Measurements from ENCODE around the gene HIVEP3. TPM values are rescaled to one million over a fixed set of nuclear protein-coding genes. Genes with fewer than 3 reads are reported as not detected.

HIVEP3 gene
- total RNA-seq, 4 donors from 2014 or later, result 4.6 to 8.3 (median 6.5) TPM

DNA sequence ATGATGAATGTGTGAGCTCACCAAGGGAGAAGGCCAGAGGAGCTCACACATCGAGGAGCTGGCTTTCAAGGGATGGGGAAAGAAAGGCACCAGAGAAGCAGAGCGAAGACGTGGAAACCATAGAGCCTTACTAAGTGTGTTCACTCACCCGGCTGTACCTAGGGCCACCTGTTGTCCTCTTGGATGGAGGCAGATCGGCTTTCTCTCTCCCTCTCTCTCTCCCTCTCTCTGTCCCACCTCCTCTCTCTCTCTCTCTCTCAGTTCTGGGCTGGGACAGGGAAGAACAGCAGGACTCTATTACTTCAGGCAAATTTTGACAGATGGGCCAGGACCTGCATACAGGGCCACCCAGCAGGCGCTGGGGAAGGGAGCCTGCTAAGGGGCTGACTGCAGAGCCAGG is 64.8 kb downstream of the HIVEP3 start:
- Histone ChIP-seq H3K4me3 (no peak overlapping the region), H3K36me3 (no peaks in the 10 kb centered on the region), H3K27ac (no peak overlapping the region), H3K27me3 (no peaks in the 10 kb centered on the region), H3K9me3 (no peaks in the 10 kb centered on the region), H3K4me1 (no peaks in the 10 kb centered on the region)
- TF ChIP-seq, protein P1, sequence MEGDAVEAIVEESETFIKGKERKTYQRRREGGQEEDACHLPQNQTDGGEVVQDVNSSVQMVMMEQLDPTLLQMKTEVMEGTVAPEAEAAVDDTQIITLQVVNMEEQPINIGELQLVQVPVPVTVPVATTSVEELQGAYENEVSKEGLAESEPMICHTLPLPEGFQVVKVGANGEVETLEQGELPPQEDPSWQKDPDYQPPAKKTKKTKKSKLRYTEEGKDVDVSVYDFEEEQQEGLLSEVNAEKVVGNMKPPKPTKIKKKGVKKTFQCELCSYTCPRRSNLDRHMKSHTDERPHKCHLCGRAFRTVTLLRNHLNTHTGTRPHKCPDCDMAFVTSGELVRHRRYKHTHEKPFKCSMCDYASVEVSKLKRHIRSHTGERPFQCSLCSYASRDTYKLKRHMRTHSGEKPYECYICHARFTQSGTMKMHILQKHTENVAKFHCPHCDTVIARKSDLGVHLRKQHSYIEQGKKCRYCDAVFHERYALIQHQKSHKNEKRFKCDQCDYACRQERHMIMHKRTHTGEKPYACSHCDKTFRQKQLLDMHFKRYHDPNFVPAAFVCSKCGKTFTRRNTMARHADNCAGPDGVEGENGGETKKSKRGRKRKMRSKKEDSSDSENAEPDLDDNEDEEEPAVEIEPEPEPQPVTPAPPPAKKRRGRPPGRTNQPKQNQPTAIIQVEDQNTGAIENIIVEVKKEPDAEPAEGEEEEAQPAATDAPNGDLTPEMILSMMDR (IDR thresholded peaks at IDR 0.05), result no peak
- no peak for TF ChIP-seq POLR2A (IDR thresholded peaks at IDR 0.05)
- DNase-seq, result no peak

DNA sequence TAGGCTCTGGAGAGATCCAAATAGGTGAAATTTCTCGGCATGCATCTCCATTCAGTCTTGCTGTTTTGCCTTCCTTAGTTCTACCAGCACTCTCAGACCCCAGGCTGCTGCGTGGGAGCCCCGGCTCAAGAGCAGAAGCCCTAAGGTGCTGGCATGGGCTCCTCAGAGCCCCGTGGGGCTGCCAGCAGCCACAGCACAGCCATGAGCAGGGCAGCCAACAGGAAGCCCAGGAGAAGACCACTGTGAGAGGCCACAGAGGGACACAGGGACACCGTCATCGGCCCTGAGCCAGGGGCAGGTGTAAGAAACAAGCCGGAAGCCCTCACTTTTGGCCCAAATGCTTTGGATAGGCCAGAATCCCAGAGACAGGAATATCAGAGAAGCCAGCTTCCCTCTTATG is 66.6 kb downstream of the HIVEP3 start:
- Histone ChIP-seq H3K27ac (no peak overlapping the region), H3K9me3 (no peaks in the 10 kb centered on the region), H3K4me3 (no peak overlapping the region), H3K4me1 (no peaks in the 10 kb centered on the region), H3K27me3 (no peaks in the 10 kb centered on the region), H3K36me3 (no peaks in the 10 kb centered on the region)
- no peak for DNase-seq
- TF ChIP-seq POLR2A (IDR thresholded peaks at IDR 0.05), result no peak
- TF ChIP-seq, protein P1 (IDR thresholded peaks at IDR 0.05), result no peak

DNA sequence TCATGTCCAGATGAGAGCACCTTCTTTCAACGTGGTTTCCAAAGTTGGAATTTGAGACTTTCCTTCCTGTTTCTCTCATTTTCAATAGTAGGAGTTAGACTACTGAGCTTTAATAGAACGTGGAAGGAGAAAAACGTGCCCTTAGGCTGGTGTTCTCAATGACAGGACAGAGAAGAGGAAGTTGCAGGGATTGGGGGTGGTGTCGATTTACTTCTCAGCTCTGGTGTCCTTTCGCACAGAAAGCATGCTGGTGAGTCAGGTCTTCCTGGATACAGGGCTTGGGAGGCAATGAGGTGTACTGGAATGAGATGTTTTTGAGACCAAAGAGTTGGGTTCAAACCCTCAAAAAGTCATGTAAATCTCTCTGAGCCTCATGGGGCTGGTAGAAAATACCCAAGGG is 67.1 kb downstream of the HIVEP3 start:
- no peak overlapping the region for H3K4me3 ChIP-seq
- no peak overlapping the region for H3K27ac ChIP-seq
- H3K27me3 ChIP-seq, result no peaks in the 10 kb centered on the region
- H3K36me3 ChIP-seq, result no peaks in the 10 kb centered on the region
- DNase-seq, result no peak
- TF ChIP-seq, protein P1 (IDR thresholded peaks at IDR 0.05), result no peak
- TF ChIP-seq POLR2A (IDR thresholded peaks at IDR 0.05), result no peak
- H3K4me1 ChIP-seq, result no peaks in the 10 kb centered on the region
- H3K9me3 ChIP-seq, result no peaks in the 10 kb centered on the region

DNA sequence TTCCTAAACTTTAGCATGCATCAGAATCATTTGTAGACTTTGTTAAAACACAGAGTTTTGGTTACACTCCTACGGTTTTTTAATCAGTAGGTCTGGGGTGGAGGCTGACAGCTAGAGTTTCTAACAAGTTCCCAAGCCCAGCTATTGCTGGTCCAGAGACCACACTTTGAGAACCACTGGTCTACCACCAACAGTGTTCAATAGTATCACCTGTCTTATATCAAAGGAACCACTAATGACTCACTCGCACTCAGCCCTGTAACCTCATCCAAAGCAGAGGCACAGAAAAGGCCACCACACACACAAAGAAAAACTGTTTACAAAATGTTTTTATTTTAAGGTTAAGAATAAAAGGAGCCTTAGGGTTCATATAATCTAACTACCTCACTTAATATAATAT is 68.7 kb downstream of the HIVEP3 start:
- Histone ChIP-seq H3K27ac (no peak overlapping the region), H3K27me3 (no peaks in the 10 kb centered on the region), H3K9me3 (no peaks in the 10 kb centered on the region), H3K4me1 (no peaks in the 10 kb centered on the region), H3K36me3 (no peaks in the 10 kb centered on the region), H3K4me3 (no peak overlapping the region)
- DNase-seq, result no peak
- no peak for TF ChIP-seq POLR2A (IDR thresholded peaks at IDR 0.05)

DNA sequence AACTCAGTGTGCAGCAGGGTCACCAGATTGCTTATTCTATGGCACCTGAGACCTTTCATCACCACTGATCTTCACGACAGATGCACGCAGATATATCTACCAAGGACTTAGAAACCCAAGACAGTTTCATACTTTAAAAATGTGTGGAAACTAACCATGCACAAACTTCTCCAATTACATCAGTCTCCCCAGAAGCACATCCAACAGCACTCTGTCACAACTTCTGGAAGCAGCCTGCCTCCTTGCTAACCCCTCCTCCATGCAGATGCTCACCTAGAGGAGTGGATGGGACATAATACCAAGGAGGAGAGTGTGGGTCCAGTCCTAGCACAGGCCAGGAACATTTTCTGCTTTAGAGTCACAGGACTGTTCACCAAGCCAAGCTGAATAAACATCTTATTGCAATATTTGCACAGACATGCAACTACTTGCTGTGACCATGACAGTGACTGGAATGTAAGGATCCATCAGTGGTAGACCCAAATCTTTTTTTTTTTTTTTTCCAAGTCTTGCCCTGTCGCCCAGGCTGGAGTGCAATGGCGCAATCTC is 69.4 kb downstream of the HIVEP3 start:
- TF ChIP-seq, protein P1 (IDR thresholded peaks at IDR 0.05), result no peak
- TF ChIP-seq POLR2A (IDR thresholded peaks at IDR 0.05), result no peak
- H3K27ac ChIP-seq, result no peak overlapping the region
- H3K4me1 ChIP-seq, result no peaks in the 10 kb centered on the region
- no peaks in the 10 kb centered on the region for H3K36me3 ChIP-seq
- no peak for DNase-seq
- H3K9me3 ChIP-seq, result no peaks in the 10 kb centered on the region
- H3K27me3 ChIP-seq, result no peaks in the 10 kb centered on the region
- no peak overlapping the region for H3K4me3 ChIP-seq

DNA sequence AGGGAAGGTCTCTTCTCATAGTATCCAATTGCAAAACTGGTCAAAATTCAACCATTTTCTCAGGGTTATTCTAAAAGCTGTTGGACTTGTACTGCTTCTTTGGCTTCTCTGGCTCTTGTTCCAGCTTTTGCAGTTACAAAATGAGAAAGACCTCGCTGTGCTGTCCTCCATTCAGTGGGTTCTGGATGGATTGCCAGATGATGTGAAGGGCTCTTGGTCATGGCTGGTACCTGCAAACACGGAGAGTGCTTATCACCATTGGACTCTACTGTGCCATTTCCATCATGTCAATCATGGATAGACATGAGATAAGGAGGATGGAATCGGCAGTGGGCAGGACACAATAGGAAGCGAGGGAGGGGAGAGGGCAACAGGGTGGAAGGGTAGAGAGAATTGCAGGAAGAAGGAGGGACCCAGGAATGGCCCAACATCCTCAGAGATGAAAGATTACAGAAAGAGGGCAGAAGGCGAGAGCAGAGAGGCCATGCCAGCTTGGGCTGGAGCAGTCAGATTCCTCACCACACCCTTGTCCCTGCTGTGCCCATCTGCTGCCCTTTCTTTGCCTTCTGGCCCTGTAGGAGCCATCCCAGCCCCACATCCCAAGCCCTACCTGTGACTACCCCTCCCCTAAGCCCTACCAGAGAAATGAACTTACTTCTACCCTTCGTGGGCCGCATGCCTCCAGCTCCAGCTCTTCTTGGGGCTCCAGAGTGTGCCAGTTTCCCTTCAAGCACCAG is 70.3 kb downstream of the HIVEP3 start:
- DNase-seq, result no peak
- Histone ChIP-seq H3K27ac (no peak overlapping the region), H3K9me3 (no peaks in the 10 kb centered on the region), H3K4me3 (no peak overlapping the region), H3K36me3 (no peaks in the 10 kb centered on the region), H3K27me3 (no peaks in the 10 kb centered on the region), H3K4me1 (no peaks in the 10 kb centered on the region)
- TF ChIP-seq, protein P1 (IDR thresholded peaks at IDR 0.05), result no peak
- no peak for TF ChIP-seq POLR2A (IDR thresholded peaks at IDR 0.05)
